KBM-7 (cell line): ENCODE data around the gene ASAP3.
"Not testable (repeated sequence)": the region's sequence is repeated elsewhere in the genome, so short reads cannot be mapped to it uniquely, and the experiment has no call there.

Experiments used
- DNase-seq: peaks from one replicate; pipeline ENCODE4 v3.0.0-alpha.2; 2015
- in situ Hi-C: fragments of 300-500 bp; cut with MboI; formaldehyde crosslinking; loops from 2 replicates; pipeline ENCODE4 v1.14.3; 2020; ENCODE audit warnings: low sequenced_read_pairs, low pct_unique_long_range_greater_than_20kb, mixed read lengths

Gene ASAP3

DNA sequence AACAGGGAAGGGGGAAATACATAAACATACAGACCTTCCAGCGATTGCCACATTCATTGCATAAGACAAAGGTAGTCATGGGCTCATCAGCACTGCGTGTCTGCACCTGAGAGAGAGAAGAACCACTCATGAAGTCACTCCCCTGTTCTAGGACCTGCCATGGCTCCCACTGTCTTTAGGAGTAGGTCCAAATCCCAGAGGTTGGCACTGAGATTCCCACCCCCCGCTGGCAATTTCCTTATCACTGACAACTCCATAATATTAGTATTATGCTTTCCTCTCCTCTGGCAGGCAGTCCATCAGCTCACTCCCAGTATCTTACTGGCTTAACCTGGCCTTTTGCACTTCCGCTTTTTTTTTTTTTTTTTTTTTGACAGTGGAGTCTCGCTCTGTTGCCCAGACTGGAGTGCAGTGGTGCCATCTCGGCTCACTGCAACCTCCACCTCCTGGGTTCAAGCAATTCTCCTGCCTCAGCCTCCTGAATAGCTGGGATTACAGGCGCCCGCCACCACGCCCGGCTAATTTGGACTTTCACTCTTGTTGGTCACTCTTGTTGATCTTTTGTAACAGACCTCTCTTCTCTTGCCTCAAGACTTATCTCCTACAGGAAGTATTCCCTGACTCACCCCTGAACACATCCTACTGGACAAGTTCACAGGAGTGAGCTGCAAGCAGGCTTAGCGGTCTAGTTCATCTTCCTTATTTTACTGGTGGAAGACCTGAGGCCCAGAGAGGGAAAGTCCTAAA, 99.5 kb downstream of the ASAP3 start:
- in situ Hi-C loops, result no loop called here
- DNase-seq, result peak; percentile 55

DNA sequence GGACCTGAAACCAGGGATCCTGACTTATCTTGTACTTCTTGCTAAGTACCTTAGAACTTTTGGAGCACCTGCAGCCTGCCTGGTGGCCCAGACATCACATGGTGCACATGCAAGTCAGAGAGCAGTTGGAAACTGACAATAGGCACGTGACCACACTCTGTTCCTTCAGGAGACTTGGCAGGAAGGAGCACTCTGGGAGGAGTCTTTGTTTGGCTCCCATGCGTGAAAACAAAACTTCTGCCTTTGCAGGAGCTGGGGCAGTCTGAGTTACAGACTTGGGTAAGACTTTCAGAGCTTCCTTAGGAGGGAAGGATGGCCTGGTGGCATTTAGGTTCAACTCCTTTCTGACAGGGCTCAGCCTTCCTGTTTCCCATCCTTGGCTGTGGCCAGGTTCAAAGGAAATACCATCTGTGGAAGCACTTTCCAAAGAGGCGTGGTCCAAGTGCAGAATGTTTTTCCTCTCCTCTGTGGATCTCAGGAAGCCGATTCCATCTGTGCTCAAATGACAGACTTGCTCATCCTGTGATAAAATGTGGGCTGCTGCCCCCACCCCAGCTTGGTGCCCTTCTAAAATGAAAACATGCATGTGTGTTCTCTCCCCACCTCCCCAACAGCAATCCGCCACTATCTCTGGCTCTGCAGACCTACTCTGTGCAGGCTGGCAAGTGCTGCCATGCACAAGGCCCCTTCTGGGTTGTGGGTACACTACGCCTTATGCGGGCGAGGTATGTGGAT, 100.2 kb downstream of the ASAP3 start:
- in situ Hi-C loops, result no loop called here
- no peak for DNase-seq

DNA sequence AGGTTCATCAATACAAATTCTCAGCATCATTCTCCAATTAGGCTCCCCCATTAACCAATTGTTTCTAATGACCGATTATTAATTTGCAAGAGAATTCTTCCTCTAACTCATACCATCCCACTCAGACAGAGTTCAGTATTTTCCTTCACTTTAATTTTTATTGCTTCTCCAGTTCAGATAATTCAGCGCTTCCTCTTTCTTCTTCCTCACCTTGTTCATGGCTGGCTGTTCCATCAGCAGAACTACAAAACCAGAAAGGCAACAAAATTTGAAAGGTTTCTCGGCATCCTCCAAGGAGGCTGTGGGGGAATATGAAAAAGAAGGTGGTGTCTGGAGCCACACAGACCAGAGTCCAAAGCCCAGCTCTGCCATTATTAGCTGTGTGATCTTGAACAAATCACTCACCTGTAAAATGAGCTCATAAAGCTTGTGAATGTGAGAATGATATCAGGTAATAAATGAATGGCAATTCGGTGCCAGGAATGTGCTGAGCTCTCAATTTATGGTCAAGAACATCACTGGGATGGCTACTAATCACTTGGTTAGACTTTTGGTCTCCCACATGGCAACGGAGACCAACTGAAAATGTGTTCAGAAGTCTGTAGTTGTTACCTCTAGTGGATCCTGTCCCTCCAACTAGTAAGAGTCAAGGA, 102.6 kb downstream of the ASAP3 start:
- peak; percentile 51 for DNase-seq
- in situ Hi-C loops, result no loop called here

DNA sequence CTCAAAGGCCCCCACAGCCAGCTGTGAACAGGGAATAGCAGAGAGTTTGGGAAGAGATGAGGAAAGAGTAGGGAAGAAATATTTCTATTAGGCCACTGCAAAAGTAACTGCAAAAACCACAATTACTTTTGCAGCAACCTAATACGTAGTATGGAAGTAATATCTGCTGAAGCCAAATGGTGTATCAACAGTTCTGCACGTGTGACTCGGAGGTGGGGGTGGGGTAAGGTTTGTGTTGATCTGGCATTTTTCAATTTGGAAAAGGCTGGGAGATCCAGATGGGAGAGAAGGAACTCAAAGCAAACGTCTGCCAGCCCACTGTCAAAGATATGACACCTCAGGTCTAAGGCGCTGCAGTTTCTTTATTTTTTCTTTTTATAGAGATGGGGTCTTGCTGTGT, 103.3 kb downstream of the ASAP3 start:
- in situ Hi-C loops, result no loop called here
- DNase-seq, result no peak

DNA sequence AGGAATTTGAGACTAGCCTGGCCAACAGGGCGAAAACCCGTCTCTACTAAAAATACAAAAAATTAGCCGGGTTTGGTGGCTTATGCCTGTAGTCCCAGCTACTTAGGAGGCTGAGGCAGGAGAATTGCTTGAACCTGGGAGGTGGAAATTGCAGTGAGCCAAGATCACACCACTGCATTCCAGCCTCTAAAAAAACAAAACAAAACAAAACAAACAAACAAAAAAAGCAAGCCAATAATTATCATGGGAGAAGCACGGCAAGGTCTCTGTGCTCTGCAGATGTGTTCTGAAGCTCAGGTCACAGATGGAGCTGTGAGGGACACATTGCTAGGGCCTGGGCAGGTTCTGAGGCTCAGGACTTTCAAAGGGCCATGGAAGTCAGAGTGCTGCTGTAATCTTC, 103.7 kb downstream of the ASAP3 start:
- in situ Hi-C loops, DNase-seq: not testable (repeated sequence)
